ENCODE results near the gene CNPPD1.
"Not testable (repeated sequence)": the region's sequence is repeated elsewhere in the genome, so short reads cannot be mapped to it uniquely, and the experiment has no call there.

CNPPD1 gene

DNA sequence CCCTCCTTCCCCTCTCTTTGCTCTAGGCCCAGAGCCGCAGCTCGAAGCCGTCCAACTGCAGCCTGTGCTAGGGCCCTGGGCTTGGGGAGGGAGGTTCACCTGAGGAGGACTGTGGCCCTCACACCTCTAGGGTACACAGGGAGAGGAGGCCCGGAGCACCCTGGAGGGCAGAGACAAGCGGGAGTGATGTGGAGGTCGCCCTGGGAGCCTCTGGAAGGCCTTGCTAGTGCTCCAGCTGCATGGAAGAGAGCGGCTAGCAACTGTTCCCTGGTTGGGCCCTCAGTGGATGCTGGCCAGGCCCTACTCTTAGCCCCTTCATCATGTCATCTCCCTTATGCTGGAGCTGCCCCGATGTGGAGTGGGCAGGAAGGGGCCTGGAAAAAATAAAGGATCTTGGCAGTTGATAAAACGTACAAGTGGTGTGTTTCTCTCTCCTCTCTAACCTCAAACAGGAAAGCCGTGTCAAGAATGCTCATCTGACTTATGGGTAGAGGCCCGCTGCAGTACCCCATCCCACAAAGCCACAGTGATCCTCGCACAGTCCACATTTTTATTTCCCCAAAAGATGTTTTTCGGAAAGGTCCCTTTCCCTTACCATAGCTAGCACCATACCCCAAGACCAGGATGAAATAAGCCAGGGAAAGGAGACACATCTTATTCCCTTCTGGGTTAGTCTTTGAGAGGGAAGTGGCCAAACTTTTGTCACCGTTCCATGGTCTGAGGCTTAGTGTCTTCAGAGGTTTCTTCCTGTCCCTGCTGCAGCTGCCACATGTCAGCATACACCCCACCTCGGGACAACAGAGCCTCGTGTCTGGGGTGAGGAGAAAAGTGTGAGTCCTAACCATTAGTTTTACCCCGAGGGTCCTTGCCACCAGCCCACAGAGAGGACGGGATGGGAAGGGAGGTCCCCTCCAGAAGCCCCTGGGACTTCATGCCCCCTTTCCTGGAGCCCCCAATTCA, 32.8 kb upstream of the CNPPD1 start:
- no peak for DNase-seq (ENCODE audit: extremely low read depth in 1 of 2, low read depth in 1 of 2)

DNA sequence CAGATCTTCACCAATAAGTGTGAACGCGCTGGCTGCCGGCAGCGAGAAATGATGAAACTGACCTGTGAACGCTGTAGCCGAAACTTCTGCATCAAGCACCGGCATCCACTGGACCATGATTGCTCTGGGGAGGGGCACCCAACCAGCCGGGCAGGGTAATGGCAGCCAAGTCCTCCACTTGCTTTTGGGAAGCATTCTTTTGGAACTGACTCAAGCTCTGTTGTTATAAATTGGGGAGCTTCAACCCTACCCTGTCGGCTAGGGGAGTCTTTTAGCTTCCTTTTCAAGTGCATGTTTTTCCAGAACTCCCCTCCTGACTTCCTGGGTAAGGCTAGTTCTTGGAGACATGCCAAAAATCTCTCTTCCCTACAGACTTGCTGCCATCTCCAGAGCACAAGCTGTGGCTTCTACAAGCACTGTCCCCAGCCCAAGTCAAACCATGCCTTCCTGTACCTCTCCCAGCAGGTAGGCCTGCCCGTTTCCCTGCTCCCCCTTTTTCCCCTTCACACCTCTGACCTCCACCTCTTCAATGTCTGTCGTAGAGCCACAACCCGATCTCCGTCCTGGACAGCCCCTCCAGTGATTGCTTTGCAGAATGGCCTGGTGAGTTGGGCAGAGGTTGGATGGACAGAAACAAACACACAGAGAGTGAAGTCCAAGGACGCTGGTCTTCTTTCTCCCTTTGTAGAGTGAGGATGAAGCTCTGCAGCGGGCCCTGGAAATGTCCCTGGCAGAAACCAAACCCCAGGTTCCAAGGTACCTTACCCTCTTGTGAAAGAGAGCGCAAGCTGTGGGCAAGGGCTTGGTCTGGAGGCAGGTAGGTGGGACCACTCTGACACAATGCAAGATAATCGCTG, 31.4 kb upstream of the CNPPD1 start:
- no peak for DNase-seq (ENCODE audit: extremely low read depth in 1 of 2, low read depth in 1 of 2)

DNA sequence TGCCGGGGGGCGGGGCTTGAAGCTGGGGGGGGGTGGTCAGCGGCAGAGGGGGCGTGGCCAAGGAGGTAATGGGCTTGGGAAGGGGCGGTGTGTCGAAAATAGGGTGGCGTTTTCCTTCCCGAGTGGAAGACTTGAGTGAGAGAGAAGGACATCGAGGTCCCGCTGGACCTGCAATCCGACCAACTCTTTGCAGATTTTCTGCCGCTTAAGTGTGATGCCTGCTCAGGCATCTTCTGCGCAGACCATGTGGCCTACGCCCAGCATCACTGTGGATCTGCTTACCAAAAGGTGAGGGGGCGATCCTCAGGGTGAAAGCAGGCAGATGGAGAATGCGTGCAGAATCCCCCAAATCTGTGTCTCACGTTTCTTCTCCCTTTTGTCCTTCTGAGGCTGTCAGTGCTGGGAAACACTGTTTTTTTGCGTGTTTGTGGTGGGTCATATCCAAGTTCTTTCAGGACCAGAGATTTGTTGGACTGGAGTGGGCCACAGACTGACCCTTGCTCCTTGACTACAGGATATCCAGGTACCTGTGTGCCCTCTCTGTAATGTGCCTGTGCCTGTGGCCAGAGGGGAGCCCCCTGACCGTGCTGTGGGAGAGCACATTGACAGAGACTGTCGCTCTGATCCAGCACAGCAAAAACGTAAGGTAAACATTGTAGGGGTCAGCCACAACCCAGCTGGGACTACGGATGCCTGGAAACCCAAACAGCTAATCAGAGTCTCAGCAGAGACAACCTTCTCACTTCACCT, 30.6 kb upstream of the CNPPD1 start:
- no peak for DNase-seq (ENCODE audit: extremely low read depth in 1 of 2, low read depth in 1 of 2)

DNA sequence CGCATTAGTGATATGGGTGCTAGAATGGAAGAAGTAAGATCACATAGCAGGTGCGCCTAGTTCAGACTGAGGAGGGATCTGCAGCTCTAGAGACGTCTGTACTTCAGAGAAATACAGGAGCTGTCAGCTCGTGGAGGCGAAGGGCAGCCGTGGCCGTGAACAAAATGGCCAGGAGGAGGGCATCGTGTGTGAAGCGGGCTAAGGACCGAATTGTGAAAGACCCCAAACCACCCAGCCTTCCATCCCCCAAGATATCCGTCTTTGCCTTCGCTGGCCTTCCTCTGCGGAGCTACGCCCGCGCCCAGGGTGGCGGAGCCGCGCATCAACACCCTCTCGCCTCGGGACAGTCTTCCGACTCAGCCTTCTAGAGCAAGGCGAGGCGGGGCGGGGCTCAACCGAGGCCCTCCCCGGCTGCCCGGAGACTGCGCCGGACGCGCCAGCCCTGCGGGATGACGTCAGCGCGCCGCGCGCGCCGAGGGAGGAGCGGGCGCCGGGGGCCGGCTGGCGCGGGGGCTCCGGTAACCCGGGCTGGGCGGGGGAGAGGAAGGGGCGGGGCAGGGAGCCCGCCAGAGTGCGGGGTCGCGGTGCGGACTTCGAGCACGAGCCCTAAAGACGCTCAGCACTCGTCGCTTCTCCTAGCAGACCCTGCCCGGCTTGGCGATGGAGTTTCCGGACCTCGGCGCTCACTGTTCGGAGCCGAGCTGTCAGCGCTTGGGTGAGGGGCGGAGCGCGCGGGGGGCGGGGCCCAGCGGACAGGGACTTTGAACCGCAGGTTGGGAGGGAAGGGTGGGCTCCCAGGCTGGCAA, 29.8 kb upstream of the CNPPD1 start, which contains the start of gene ZFAND2B:
Gene ZFAND2B (plus strand): TSS at position 455 of the 806 bp plus-strand sequence. CDS start 206 bp downstream, at position 661.
- DNase-seq (ENCODE audit: extremely low read depth in 1 of 2, low read depth in 1 of 2): peak; percentile 88 to 93

DNA sequence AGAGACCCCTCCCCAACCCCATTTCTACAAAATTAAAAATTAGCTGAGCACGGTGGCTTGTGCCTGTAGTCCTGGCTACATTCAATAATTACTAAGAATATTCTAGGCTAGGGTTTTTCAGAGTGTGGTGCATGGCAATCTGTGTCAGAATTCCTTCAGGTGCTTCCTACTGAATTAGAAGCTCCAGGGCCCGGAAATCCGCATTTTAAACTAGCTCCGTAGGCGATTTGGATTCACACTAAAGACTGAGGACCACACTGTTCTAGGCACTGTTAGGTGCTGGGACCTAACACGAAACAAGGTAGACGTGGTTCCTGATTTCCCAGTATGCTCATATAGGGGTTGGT, 29.2 kb upstream of the CNPPD1 start:
- DNase-seq (ENCODE audit: extremely low read depth in 1 of 2, low read depth in 1 of 2): no peak

DNA sequence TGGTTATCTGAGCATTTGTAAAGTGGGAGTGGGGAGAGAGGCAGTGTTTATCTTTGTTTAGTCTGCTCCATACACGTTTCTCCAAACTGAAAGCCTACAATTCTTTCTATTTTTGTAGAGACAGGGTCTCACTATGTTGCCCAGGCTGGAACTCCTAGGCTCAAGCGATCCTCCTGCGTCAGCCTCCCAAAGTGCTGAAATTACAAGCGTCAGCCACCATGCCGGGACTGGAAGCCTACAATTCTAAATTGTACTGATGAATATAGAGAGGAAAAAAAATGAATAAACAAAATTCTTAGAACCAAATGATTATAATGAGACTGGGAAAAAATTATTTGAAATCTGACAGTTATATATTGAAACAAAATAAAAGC, 28.4 kb upstream of the CNPPD1 start:
- DNase-seq (ENCODE audit: extremely low read depth in 1 of 2, low read depth in 1 of 2): no peak

DNA sequence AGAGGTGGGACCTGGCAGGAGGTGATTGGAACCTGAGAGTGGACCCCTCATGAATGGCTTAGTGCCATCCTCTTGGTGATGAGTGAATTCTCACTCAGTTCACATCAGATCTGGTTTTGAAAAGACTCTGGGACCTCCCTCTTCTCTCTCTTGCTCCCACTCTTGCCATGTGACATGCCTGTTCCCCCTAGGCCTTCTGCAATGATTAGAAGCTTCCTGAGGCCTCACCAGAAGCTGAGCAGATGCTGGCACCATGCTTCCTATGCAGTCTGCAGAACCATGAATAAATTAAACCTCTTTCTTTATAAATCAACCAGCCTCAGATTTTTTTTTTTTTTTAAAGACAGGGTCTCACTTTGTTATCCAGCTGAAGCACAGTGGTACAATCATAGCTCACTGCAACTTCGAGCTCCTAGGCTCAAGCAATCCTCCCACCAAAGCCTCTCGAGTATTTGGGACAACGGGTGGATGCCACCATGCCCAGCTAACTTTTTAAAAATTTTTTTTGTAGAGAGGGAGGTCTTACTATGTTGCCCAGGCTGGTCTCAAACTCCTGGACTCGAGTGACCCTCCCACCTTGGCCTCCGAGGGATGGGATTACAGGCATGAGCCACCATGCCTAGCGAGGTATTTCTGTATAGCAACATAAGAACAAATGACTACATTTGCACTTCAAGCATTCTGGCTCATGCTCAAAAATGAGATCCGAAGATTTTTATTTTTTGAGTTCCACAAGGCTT, 27.9 kb upstream of the CNPPD1 start:
- DNase-seq (ENCODE audit: extremely low read depth in 1 of 2, low read depth in 1 of 2): no peak

DNA sequence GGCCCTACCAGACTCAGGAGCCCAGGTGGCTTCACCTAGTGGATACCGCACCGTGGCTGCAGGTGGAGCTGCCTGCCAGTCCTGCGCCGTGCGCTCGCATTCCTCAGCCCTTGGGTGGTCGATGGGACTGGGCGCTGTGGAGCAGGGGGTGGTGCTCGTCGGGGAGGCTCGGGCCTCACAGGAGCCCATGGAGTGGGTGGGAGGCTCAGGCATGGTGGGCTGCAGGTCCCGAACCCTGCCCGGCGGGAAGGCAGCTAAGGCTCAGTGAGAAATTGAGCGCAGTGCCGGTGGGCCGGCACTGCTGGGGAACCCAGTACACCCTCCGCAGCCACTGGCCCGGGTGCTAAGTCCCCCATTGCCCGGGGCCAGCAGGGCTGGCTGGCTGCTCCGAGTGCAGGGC, 24.6 kb upstream of the CNPPD1 start:
- DNase-seq (ENCODE audit: extremely low read depth in 1 of 2, low read depth in 1 of 2): not testable (repeated sequence)

DNA sequence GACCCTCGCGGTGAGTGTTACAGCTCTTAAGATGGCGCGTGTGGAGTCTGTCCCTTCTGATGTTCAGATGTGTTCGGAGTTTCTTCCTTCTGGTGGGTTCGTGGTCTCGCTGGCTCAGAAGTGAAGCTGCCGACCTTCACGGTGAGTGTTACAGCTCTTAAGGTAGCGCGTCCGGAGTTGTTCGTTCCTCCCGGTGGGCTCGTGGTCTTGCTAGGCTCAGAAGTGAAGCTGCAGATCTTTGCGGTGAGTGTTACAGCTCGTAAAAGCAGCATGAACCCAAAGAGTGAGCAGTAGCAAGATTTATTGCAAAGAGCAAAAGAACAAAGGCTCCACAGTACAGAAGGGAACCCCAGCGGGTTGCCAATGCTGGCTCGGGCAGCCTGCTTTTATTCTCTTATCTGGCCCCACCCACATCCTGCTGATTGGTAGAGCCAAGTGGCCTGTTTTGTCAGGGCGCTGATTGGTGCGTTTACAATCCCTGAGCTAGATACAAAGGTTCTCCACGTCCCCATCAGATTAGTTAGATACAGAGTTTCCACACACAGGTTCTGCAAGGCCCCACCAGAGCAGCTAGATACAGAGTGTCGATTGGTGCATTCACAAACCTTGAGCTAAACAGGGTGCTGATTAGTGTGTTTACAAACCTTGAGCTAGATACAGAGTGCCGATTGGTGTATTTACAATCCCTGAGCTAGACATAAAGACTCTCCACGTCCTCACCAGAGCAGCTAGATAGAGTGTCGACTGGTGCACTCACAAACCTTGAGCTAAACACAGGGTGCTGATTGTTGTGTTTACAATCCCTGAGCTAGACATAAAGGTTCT, 24.0 kb upstream of the CNPPD1 start:
- DNase-seq (ENCODE audit: extremely low read depth in 1 of 2, low read depth in 1 of 2): not testable (repeated sequence)

DNA sequence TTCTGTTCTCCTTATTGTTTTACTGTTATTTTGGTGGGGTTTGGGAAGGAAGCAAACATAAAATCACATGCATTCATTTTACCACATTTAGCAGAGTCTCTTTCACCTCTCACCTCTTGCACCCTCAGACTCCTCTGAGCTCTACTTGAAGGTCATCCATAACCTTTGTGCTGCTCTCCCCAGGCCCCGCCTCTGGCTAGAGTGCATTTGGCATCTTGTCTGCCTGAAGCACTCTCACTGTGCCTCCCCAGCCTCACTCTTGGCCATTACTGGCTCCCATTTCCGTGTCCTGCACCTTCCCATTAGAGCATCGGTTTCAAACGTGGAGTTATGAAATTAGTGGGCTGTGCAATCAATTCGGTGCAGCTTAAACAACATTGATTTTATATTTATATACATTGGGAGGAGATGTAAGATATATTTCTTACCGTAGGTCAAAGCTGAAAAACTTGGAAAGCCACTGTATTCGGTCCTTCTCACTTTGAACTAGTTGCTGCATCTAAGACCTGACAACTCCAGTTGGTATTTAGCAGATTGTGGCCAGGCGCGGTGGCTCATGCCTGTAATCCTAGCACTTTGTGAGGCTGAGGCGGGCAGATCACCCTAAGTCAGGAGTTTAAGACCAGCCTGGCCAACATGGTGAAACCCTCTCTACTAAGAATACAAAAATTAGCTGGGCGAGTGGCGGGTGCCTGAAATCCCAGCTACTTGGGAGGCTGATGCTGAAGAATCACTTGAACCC, 22.9 kb upstream of the CNPPD1 start:
- no peak for DNase-seq (ENCODE audit: extremely low read depth in 1 of 2, low read depth in 1 of 2)

DNA sequence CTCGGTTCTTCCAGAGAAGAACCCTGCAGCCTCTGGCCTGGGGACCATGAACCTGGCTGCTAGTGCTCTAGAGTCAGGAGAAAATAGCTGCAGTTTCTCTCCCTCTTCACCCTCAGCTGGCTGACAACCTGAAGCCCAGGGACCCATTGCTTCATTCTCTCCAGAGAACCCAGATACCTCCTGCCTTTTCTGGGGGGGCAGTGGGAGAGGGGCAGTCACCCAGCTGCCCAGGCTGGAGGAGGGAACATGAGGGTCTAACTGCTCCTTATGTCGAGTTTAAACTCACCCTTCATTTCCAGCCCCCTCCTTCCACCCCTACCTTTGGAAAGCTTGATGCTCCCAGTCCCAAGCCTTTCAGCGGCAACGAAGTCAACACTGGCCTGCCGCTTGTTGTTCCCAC, 22.2 kb upstream of the CNPPD1 start:
- DNase-seq (ENCODE audit: extremely low read depth in 1 of 2, low read depth in 1 of 2): no peak

DNA sequence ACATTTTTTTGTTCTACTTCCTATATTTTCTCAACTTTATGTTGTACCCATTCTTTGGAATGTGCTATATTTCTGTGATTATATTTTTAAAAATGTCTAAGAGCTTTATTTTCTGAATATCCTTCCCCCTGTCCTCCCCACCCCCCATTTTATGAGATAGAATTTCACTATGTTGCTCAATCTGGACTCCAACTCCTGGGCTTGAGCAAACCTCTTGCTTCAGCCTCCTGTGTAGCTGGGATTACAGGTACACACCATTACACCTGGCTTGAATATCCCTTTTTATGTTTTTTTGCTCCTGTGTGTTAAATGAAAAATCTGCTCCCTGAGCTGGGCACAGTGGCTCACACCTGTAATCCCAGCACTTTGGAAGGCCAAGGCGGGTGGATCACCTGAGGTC, 20.7 kb upstream of the CNPPD1 start:
- DNase-seq (ENCODE audit: extremely low read depth in 1 of 2, low read depth in 1 of 2): no peak

DNA sequence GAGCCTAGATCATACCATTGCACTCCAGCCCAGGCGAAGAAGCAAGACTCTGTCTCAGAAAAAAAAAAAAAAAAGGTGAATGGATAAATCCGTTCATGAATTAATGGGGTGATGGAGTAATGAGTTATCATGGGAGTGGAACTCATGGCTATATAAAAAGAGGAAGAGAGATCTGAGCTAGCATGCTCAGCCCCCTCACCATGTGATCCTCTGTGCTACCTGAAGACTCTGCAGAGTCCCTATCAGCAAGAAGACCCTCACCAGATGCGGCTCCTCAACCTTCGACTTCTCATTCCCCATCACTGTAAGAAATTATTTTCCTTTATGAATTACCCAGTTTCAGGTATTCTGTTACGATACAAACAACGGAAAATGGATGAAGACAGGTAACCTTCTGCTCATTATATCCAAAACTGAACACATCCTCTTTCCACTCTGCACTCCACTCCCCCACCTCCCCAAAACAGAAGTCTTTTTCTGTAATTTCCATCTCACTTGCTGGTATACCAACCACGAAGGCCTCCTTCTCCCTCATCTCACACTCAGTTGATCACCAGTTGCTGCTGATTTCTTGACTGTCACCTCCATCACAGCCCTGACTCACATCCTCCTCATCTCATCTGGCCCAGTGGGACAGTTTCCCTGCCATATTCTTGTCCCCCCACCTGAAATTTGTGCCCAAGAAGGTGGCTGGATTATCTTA, 10.2 kb upstream of the CNPPD1 start:
- no peak for DNase-seq (ENCODE audit: extremely low read depth in 1 of 2, low read depth in 1 of 2)

DNA sequence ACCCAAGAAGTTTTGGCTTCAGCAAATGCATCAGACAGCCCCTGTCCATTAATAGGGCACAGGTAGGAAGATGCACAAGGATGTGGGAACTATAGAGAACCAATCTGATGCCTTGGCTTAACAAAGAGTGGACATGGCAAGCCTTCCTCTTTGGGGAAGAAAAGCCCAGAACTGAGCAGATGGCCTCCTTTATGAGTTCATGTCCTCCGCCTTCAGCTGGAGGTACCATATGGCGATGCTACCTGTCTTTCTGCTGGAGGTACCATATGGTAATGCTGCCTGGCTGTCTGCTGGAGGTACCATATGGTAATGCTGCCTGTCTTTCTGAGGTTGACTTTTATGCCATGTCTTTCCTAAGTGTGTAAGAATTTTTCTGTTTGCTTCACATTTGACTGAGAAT, 7.4 kb upstream of the CNPPD1 start:
- no peak for DNase-seq (ENCODE audit: extremely low read depth in 1 of 2, low read depth in 1 of 2)

DNA sequence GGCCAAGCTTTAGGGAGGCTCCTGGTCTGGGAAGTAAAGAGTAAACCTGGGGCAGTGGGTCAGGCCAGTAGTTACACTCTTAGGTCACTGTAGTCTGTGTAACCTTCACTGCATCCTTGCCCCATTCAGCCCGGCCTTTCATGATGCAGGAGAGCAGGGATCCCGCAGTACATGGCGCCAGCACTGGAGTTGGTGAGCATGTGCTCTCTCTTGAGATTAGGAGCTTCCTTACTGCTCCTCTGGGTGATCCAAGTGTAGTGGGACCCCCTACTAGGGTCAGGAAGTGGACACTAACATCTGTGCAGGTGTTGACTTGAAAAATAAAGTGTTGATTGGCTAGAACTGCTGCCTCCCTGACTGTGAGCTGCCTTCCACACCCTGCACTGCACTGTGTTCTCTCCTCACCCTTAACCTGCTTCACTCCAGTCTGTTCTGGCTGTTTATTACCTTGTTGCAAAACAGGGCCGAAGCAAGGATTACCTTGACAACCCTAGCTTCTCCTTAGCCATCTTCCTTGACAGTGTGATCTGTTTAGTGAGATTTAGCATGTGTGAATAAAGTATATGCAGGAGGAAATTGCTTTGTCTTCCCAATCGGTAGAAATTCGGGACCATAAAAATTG, 6.5 kb upstream of the CNPPD1 start:
- no peak for DNase-seq (ENCODE audit: extremely low read depth in 1 of 2, low read depth in 1 of 2)

DNA sequence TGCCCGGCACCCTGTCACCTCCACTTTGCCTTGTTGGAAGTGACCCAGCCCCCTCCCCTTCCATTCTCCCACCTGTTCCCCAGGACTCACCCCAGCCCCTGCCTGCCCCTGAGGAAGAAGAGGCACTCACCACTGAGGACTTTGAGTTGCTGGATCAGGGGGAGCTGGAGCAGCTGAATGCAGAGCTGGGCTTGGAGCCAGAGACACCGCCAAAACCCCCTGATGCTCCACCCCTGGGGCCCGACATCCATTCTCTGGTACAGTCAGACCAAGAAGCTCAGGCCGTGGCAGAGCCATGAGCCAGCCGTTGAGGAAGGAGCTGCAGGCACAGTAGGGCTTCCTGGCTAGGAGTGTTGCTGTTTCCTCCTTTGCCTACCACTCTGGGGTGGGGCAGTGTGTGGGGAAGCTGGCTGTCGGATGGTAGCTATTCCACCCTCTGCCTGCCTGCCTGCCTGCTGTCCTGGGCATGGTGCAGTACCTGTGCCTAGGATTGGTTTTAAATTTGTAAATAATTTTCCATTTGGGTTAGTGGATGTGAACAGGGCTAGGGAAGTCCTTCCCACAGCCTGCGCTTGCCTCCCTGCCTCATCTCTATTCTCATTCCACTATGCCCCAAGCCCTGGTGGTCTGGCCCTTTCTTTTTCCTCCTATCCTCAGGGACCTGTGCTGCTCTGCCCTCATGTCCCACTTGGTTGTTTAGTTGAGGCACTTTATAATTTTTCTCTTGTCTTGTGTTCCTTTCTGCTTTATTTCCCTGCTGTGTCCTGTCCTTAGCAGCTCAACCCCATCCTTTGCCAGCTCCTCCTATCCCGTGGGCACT, 5.8 kb upstream of the CNPPD1 start:
- no peak for DNase-seq (ENCODE audit: extremely low read depth in 1 of 2, low read depth in 1 of 2)

All from activated CD8-positive, alpha-beta memory T cell treated with anti-CD3 and anti-CD28 coated beads for 1 hour (primary cell).